HG02571 (cell line): Measurements from ENCODE around the gene F5.
"Not testable (repeated sequence)": the region's sequence is repeated elsewhere in the genome, so short reads cannot be mapped to it uniquely, and the experiment has no call there.

Experiments
- ATAC-seq: cut with Tn5 transposase; IDR thresholded peaks from one replicate; pipeline ENCODE4 v1.9.1; 2021; ENCODE audit warnings: mild to moderate bottlenecking, moderate library complexity; ENCODE audit not compliant: unreplicated experiment

F5 gene

DNA sequence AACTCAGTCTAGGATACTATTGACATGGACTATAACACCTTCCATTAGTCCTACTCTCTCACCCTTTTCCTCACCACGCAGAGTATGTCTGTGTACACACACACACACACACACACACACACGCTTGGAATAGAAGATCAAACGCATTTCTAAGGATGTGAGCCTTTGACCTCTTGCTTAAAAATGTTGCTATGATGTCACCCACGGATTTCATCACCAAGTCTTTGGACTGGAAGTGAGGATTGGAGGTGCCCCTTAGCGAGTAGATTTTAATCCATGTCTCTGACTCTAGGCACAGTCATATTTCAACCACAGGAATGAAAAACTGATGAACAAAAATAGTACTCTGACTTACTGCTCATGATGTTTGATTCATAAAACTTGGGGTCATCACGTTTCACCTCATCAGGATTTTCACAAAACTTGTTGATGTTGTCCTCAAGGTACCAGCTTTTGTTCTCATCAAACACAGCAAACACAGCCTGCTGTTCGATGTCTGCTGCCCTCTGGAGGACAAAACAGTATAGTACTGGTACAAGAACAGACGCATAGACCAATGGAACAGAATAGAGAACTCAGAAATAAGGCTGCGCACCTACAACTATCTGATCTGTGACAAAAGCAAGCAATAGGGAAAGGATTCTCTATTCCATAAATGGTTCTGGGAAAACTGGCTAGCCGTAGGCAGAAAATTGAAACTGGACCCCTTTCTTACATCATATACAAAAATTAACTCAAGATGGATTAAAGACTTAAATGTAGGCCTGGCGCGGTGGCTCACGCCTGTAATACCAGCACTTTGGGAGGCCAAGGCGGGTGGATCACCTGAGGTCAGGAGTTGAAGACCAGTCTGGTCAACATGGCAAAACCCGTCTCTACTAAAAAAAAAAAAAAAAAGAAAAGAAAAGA is 39.9 kb downstream of the F5 start:
- peak; percentile 75 for ATAC-seq

DNA sequence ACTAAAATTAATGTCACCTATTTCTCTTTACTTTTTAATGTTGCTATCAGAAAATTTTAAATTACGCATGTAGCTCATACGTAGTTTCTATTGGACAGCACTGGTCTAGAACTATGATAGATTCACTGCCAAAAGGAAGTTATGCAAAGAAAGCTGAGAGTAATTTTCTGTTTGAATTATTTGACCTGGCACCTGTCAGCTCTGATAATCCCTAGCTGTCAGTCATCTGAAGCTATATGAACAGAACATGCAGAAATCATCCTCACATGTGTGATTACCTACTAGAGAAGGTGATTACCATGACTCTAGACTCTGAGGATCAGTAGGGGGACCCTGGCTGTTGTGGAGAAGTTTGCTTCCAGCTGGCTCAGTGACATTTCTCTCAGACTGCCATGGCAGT is 40.8 kb downstream of the F5 start:
- no peak for ATAC-seq

DNA sequence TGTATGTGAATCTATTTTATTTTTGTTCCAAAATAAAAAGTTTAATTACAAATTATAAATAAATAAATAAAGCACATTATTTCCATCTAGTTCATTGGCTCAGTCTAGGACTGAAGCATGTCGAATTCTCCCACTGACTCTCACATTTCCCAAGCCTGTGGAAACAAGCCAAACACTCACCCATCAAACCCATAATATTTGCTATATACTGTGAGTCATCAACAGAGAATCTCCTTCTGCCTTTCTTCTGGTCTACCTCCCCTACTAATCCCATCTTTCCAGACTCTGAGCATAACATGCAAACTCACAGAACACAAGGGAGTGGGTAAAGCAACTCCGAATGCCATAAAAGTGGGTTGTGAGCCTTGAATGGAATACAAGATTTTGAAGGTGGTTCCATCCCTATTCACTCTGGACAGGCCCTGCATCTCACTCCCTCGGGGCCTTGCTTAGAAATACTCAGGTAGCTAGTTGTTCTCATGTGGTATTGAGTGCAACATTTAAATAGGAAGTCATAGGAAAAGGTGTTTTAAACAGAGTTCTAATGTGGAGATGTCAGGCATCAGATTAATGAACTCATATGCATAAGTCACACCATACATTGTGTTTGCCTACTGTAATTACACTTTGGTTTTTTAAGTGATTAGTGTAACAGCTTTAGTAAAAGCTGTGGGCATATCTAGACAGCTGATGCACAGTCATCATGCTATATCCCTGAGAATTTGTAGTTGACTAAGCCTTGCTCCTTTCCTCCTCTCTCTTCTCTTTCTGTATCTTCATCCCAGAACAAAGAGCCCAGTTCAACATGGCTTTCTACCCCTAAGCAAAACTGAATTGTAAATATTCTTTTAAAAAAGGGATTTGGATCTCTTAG is 47.0 kb downstream of the F5 start:
- ATAC-seq, result no peak

DNA sequence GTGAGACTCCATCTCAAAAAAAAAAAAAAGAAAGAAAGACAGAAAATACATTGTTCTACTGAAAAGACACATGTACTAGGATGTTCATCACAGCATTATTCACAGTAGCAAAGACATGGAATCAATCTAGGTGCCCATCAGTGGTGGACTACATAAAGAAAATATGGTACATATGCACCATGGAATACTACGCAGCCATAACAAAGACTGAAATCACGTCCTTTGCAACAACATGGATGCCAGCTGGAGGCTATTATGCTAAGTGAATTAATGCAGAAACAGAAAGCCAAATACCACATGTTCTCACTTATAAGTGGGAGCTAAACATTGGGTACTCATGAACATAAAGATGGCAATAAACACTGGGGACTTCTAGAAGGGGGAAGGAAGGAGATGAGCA is 51.6 kb downstream of the F5 start:
- no peak for ATAC-seq

DNA sequence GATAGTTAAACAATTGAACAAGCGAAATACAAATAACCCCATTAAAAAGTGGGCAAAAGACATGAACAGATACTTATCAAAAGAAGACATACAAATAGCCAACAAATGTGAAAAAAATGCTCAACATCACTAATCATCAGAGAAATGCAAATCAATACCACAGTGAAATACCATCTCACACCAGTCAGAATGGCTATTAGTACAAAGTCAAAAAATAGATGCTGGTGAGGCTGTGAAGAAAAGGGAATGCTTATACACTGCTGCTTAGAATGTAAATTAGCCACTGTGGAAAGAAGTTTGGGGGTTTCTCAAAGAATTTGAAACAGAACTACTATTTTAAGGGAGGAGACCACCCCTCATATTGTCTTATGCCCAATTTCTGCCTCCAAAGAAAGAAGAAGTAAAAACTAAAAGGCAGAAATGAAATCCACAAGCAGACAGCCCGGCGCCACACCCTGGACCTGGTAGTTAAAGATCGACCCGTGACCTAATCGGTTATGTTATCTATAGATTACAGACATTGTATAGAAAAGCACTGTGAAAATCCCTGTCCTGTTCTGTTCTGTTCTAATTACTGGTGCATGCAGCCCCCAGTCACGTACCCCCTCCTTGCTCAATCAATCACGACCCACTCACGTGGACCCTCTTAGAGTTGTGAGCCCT is 52.6 kb downstream of the F5 start:
- not testable (repeated sequence) for ATAC-seq

DNA sequence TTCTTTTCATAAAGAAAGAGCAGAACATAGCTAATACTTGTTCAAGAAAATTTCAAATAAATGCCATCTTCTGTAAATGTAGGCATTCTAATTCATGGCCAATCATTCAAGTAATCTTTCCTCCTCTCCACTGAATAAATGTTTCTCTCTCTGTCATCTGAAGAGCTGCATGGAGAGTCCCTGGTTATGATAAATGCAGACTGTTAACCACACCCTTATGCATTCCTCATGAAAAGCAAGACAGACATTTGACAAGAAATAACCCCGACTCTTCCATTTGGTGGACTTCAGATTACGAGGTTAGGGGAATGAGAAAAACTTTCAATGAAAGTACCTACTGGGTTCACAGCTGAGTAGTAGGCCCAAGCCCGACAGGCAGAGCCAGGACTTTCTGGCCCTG is 55.8 kb downstream of the F5 start:
- ATAC-seq, result no peak

DNA sequence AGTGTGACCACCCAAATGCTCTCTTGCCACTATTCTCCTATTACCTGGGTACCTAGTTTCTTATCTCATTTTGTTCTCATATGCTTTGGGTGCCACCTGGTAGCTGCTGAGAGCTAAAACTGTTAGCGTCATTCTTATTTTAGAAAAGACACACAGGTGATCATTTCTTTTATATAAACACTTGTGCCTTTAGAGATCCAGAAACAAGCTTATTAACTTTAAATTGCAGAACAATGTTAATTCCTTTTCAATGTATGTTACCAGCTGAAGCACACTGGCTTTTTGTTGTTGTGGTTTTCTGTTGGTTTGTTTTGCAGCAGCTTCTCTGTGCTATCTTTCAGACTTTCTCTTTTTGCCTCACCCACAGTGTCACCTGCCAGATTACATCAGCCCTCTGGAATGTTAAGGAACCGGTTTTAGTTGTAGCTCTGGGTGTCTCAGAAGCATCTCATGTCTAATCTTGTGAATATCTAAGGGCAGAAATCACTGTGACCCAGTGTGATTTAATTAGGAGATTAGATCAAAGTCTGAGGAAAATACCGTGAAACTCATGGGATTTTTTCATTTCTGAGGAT is 57.1 kb downstream of the F5 start:
- ATAC-seq, result no peak

DNA sequence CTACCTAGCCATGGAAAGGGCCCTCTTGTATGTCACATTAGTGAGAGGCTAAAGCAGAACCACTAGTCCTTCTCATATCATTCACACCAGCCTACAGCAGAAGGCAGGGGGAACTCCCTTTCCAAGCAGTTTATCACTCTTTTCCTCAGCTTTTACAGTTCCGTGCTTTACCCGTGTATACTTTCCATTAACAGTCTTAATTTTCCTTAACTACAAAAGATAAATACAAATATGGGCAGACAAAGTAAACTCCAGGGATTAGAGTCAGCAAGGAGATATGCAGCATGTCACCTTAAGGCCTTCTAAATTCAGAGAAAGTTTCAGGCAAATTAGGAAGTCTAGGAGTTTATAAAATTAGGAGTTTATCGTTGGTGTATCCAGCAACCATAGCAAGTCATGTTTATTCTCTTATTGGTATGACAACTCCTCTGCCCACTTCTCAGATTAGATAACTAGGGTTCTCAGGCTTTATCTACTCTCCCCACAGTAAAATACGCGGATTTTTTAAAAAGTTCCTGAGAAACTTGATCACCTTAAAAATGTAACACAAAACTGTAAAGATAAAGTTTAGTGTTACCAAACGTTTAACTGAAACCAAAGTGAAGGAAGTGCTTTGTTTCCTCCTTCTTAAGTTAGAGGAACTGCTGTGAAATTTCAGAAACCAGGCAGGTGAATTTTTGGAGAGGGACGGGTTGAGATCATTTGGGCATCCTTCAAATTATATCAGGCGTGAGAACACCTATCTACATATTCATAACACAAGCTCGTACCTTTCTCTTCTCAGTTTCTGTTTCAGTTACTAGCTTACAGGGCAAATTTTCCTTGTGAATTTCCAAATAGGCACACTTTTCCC is 57.8 kb downstream of the F5 start:
- no peak for ATAC-seq

DNA sequence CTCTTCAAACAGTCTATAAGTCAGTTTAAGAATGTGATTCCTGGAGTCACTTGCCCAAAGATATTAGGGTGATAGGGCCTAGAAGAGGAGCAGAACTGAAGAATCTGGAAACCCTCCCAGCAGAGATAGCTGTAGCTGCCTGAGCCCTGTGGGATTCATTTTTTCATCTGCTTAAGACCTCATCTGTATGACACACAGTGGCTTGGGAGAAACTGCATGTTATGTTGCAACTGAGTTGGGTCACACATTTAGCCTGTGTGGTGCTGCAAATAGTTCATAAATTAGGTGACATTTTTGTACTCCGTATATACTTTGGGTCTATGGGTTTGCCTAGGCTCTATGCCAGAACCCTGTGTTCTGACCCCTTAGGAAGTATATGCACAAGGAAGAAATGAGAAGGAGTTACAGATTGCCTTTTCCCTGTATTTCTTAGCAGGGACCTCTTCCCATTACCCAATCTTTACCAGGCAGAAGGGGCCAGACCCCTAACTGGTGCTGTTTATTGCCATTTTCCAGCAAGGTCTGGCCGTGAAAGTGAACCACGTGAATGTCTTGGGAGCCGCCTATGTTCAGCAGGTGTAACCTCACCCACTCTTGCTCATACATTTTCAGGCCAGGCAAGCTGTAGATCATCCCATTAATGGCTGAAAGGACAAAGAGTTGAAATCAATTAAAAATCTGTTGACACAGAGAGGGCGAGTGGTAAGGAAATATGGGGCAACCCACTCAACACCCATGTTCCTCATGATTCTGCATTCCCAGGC is 58.6 kb downstream of the F5 start:
- ATAC-seq, result no peak

DNA sequence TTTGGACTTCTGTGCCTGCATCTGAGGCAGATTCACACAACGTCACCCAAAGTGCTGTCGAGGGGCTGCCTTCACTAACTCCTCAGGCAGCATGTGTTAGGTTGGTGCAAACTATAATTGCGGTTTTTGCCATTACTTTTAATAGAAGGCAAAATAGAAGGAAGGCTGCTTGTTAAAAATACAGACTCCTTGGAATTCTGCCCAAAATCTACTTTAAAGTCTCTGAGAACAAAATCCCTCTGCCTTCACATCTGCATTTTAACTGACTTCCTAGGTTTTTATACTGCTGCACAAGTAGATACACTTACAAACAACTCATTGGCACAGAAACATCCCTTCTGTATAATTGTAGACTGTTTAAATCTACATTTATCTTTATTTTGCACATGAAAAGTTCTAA is 59.3 kb downstream of the F5 start:
- ATAC-seq, result no peak

DNA sequence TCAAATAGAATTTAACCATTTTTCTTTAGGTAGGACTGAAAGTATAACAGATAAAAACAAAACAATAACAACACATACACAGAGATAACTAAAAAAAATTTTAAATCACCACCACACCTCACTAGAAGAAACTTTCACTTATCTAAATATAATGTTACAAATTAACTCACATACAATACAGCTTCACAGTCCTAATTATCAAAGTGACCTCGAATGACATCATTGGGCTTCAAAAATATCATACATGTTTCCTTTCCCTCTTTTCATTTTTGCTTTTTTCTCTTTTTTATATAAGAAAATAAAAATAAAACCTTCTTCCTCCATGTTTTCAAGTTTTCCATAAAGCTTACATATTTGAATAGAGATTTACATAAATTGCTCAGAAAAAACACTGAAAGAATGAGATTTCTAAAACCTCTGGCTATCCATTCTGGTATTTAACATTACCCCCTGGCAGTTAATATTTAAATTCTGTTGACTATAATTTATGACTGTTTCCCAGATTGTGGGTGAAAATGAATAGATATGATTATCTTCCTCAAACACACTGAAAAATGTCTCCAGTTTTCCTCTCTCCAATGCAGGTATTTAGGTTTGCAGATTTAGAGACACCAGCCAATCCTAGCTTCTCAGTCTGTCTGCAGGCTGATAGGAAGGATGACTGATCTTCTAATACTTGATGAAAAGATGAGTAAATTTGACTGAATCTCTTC is 60.0 kb downstream of the F5 start:
- no peak for ATAC-seq

DNA sequence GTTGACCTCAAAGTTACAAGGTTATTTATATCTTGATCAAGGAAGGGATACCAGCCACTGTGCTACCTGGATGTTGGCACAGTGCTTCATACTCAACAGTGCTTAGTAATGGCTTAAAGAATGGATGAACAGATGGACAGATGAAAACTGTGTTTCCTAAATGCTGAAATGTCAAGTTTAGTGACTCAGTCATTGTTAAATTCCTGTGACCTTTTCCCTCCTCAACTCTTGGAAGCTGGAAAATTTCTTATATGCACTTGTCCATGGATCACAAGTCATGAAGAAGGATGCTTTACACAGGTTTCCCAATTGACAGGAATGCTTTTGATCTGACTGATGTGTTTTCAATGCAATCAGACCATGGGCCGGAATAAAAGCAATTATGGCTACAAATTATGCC is 60.9 kb downstream of the F5 start:
- ATAC-seq, result no peak

DNA sequence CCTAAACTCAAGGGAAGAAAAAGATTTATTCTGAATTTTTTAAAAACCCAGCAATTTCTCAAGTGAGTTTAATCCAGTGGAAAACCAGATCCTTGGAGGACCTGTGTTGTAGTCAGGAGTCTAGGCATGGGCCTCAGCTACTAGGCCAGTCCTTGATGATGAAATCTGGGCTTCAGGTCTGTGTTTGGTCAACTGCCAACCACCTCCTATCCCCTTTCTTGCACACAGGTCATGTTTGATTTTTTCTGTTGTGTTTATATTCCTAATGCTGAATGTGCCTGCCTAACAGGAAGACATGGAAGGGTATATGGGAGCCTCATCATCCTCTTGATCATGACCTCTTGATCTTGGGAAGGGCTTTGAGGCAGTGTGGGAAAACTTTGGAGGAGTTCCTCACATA is 62.4 kb downstream of the F5 start:
- ATAC-seq, result no peak

DNA sequence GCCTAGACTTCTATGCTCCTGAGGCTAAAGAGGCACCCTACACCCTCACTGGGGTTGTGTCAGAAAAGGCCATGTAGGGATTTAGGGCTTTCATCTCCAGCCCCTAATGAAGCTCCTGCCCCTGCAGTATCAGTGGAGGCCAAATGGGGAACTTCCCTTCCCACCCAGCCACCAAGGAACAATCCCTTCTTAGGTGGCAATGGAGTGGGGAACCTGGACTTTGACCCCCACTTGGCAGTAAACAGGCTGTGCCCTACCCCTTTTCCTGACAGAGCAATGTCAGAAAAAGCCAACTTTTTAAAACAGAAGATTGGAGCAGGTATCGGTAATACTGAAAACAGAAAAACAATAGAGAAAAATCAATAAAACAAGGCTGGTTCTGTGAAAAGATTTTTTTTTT is 65.1 kb downstream of the F5 start:
- no peak for ATAC-seq

DNA sequence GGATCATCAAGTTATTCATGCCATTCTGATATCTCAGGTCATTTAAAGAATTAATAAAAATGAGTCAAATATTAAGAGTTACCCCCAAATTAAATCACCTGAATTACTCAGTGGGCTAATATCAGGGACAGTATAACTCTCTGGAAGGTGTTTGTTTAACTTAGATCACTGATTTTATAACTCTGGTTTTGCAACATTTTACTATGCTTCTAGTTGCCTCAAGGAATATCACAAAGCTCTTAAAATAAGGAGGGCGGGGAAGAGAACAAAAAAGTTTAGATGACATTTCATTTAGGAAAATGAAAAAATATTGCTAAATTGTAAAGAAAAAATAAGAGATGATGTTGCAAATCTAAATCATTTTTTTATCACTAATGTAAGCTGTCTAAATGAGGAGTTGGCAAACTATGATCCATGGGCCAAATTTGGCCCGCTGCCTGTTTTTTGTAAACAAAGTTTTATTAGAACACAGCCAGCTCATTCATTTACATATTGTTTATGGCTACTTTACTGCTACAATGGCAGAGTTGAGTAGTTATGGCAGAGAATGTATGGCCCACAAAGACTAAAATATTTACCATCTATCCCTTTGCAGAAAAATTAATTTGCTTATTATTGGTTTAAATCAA is 68.6 kb downstream of the F5 start:
- ATAC-seq, result no peak

DNA sequence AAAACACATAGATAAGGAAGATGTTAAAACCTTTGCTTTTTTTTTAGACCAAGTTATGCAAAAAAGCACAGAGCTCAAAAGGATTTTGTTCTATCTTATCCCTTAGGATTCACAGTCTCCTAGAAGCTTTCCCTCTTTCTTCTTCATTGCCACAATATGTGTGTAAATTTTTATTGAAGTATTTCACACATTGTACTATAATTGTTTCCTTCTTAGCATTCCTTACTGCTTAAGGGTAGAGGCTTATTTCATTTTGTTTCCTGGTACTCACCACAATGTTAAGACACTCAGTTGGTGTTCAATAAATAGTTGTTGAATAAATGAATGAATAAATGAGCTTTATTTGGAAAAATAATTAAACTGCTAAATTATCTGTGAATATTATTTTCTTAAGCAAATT is 70.6 kb downstream of the F5 start:
- no peak for ATAC-seq

DNA sequence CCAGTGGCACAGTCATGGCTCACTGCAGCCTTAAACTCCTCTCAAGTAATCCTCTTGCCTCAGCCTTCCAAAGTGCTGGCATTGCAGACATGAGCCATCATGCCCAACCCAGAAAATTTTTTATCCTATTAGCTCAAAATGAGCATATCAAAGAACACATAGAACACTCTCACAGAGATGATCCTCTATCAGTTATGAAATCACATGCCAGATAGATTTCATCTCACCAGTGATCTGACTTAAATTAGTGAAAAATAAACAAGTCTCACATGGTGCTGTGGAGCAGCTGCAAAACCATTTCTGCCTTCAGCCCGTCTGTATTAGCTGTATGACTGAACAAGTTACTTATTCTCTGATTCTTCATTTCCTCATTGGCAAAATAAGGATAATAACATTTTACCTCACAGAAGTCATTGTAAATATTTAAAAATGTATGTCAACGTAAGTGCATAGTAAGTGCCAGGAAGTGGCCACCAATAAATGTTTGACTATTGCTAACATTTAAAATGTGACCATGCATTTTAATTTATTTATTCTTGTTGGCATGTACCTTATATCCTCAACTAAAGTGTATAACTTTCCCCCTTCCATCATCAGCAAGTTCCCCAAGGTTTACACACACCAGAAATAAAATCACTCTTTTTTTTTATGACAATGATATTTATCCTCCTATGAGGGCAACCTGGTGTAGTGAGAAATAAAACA is 71.6 kb downstream of the F5 start:
- no peak for ATAC-seq

DNA sequence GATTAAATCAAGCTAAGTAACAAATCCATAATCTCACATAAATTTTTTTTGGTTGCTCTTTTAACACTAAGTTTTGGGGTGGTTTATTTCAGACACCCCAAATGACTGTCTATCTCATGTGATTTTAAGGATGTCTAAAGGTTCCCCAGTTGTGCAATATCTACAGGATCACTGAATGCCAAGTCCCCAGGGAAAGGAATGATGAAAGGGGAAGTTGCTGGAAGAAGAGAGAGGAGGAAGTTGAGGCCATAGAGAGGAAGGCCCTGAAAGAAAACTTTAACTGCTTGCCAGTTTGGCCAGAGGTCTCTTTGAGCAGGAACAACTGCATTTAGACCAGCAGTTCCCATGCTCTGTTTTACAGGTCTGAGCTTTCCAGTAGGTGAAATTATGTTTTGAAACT is 73.1 kb downstream of the F5 start:
- no peak for ATAC-seq
